Subcutaneous abdominal adipose tissue (tissue), 5 donors: ENCODE data around the gene ATOSB.

Experiments used
- H3K27ac ChIP-seq: one replicate; pipeline ENCODE4 v1.7.0; 2013; ENCODE audit warnings: low read depth, mild to moderate bottlenecking, inconsistent platforms, low read length, moderate library complexity
- H3K27me3 ChIP-seq, 5 donors: one replicate each; pipeline ENCODE4 v1.7.0; 2013; ENCODE audit warnings: low read length in 5 of 5, inconsistent platforms in 1 of 5; ENCODE audit not compliant: control insufficient read depth in 5 of 5, insufficient read depth in 4 of 5
- H3K36me3 ChIP-seq, 5 donors: one replicate each; pipeline ENCODE4 v1.7.0; 2013; ENCODE audit warnings: low read length in 5 of 5; ENCODE audit not compliant: control insufficient read depth in 5 of 5, insufficient read depth in 5 of 5
- H3K4me1 ChIP-seq, 5 donors: one replicate each; pipeline ENCODE4 v1.7.0; 2013; ENCODE audit warnings: low read length in 5 of 5, mild to moderate bottlenecking in 3 of 5, moderate library complexity in 1 of 5; ENCODE audit not compliant: control insufficient read depth in 5 of 5, insufficient read depth in 5 of 5
- H3K4me3 ChIP-seq, 5 donors: one replicate each; pipeline ENCODE4 v1.7.0; 2013; ENCODE audit warnings: low read length in 5 of 5, low read depth in 1 of 5
- H3K9ac ChIP-seq, 5 donors: one replicate each; pipeline ENCODE4 v1.7.0; 2013; ENCODE audit warnings: low read length in 5 of 5, mild to moderate bottlenecking in 4 of 5, moderate library complexity in 3 of 5
- H3K9me3 ChIP-seq, 5 donors: one replicate each; pipeline ENCODE4 v1.7.0; 2013; ENCODE audit warnings: low read length in 5 of 5; ENCODE audit not compliant: control insufficient read depth in 5 of 5
- donor health status: healthy.
- donor health status: healthy.
- donor health status: healthy.
- donor health status: healthy.
- donor health status: healthy.

Gene ATOSB

GRCh38 chr9:35114113-35114839 lies 1.4 kb downstream of the ATOSB start:
- no peaks in the 10 kb centered on the region for H3K27me3 ChIP-seq
- no peaks in the 10 kb centered on the region for H3K36me3 ChIP-seq
- no peaks in the 10 kb centered on the region for H3K9me3 ChIP-seq
- H3K4me3 ChIP-seq, result peak overlapping the region; percentile 83 to 96 (median 90)
- peak overlapping the region; percentile 81 for H3K27ac ChIP-seq
- H3K4me1 ChIP-seq, result peaks cover 13 to 72% (median 64%) of the 10 kb centered on the region in 5 donors
- H3K9ac ChIP-seq, result peak overlapping the region; percentile 68 to 87 (median 76)

- Histone ChIP-seq H3K27me3 (no peaks in the 10 kb centered on the region), H3K4me1 (peaks cover 13 to 80% (median 68%) of the 10 kb centered on the region in 5 donors), H3K9ac (peak overlapping the region in 4 of 5 donors; percentile 64 to 77 (median 70)), H3K9me3 (no peaks in the 10 kb centered on the region), H3K4me3 (peak overlapping the region in 4 of 5 donors; percentile 48 to 82 (median 68)), H3K36me3 (peaks cover 0 to 15% (median 14%) of the 10 kb centered on the region in 5 donors), H3K27ac (peak overlapping the region; percentile 94)
These were observed 3.2 kb downstream of the ATOSB start for GRCh38 chr9:35112257-35113020.

DNA sequence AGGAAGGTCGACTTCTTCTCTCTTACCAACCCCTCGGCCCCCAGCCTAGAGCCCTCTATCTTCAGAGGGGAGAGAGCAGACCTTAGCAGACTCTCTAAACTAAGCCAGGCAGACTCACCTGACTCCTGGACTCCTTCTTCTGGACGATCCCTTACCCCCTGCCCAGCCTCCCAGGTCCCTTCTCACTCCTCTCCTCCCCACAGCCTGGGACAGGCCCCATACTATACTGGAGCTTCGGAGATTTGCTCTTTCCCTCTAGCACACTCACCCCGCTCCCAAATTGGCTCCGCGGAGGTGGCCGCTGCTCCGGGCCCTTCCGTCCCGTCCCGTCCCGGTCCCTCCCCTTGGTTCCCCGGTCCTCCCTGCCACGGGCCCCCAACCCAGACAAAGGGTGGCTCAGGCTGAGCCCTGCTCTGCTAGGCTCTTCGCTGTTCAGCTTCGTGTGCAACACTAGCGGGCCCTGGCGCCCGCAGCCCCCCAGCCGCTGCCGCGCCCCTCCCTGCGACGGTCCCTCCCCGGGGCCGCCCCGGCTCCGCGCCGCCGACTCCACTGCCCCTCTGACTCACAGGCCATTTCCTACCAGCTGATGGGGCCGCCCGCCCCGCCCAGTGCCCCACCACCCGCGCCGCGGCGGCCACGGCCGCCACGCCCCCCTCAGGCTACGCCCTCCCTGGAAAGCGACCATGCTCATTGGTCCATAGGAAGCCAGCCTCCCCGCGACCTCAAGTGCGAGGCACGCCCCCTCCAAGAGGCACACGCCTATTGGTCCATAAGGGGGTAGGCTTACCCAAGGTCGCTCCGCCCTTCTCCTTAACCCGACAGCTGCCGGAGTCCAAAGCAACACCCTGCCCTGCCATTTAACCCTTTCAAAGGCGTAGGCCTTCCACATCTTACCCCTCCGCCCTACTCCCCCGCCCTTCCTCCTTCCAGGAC lies 4.4 kb downstream of the ATOSB start:
- peak overlapping the region; percentile 82 to 91 (median 84) for H3K4me3 ChIP-seq
- H3K9ac ChIP-seq, result peak overlapping the region; percentile 77 to 93 (median 88)
- H3K4me1 ChIP-seq, result peaks cover 13 to 69% (median 60%) of the 10 kb centered on the region in 5 donors
- H3K36me3 ChIP-seq, result peaks cover 0 to 26% (median 26%) of the 10 kb centered on the region in 5 donors
- H3K27me3 ChIP-seq, result no peaks in the 10 kb centered on the region
- H3K9me3 ChIP-seq, result no peaks in the 10 kb centered on the region
- H3K27ac ChIP-seq, result peak overlapping the region; percentile 94

DNA sequence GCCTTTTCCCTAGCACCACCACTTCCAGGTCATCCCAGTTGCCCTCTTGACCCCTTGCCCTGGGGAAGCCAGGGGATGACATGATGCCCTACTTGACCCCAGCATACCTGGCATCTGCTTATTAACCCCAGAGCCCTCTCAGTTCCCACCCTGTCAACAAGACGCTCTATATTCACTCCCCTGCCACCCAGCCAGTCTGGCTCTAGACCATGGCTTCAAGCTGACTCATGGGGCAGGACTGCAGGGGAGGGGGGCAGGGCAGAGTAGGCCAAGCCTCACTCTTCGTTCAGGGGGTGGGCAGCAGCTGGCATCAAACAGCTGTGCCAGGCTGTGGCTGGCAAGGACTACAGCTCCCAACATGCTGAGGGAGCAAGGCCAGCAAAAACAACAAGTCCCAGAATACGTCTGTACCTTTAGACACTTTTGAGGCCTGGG lies 5.3 kb downstream of the ATOSB start:
- no peaks in the 10 kb centered on the region for H3K9me3 ChIP-seq
- peak overlapping the region; percentile 77 to 93 (median 88) for H3K9ac ChIP-seq
- no peaks in the 10 kb centered on the region for H3K27me3 ChIP-seq
- peaks cover 13 to 62% (median 54%) of the 10 kb centered on the region in 5 donors for H3K4me1 ChIP-seq
- H3K4me3 ChIP-seq, result peak overlapping the region; percentile 82 to 91 (median 84)
- H3K27ac ChIP-seq, result peak overlapping the region; percentile 79
- H3K36me3 ChIP-seq, result peaks cover 0 to 35% (median 35%) of the 10 kb centered on the region in 5 donors

- no peak overlapping the region for H3K9ac ChIP-seq
- H3K4me1 ChIP-seq, result peaks cover 10 to 49% (median 42%) of the 10 kb centered on the region in 5 donors
- no peaks in the 10 kb centered on the region for H3K9me3 ChIP-seq
- H3K27me3 ChIP-seq, result no peaks in the 10 kb centered on the region
- H3K36me3 ChIP-seq, result peaks cover 0 to 48% (median 45%) of the 10 kb centered on the region in 5 donors
- peak overlapping the region; percentile 79 for H3K27ac ChIP-seq
- no peak overlapping the region for H3K4me3 ChIP-seq
These were observed 6.6 kb downstream of the ATOSB start for GRCh38 chr9:35108946-35109575.

GRCh38 chr9:35108461-35108860 lies 7.2 kb downstream of the ATOSB start:
- Histone ChIP-seq H3K4me3 (no peak overlapping the region), H3K4me1 (peaks cover 10 to 49% (median 42%) of the 10 kb centered on the region in 5 donors), H3K9me3 (no peaks in the 10 kb centered on the region)

GRCh38 chr9:35107297-35108290 lies 8.1 kb downstream of the ATOSB start:
- peaks cover 0 to 48% (median 45%) of the 10 kb centered on the region in 5 donors for H3K36me3 ChIP-seq
- no peak overlapping the region for H3K27ac ChIP-seq
- H3K27me3 ChIP-seq, result no peaks in the 10 kb centered on the region

More at GRCh38 chr9:35108461-35108860, 7.2 kb downstream of the ATOSB start:
- no peak overlapping the region for H3K9ac ChIP-seq
- peaks cover 0 to 48% (median 45%) of the 10 kb centered on the region in 5 donors for H3K36me3 ChIP-seq
- H3K27me3 ChIP-seq, result no peaks in the 10 kb centered on the region
- no peak overlapping the region for H3K27ac ChIP-seq

GRCh38 chr9:35106343-35106730 lies 9.3 kb downstream of the ATOSB start:
- Histone ChIP-seq H3K36me3 (peaks cover 0 to 52% (median 46%) of the 10 kb centered on the region in 5 donors), H3K27me3 (no peaks in the 10 kb centered on the region), H3K27ac (no peak overlapping the region), H3K4me1 (peaks cover 21 to 53% (median 44%) of the 10 kb centered on the region in 5 donors), H3K9me3 (no peaks in the 10 kb centered on the region), H3K4me3 (no peak overlapping the region), H3K9ac (no peak overlapping the region)

More at GRCh38 chr9:35107297-35108290, 8.1 kb downstream of the ATOSB start:
- Histone ChIP-seq H3K4me1 (peaks cover 14 to 51% (median 42%) of the 10 kb centered on the region in 5 donors), H3K4me3 (no peak overlapping the region), H3K9me3 (no peaks in the 10 kb centered on the region), H3K9ac (no peak overlapping the region)
